DOHH2 (cell line): ENCODE results near the gene SLFN14.

Experiments
- H3F3A ChIP-seq: fragments of 200-600 bp; sonication (generic), shearing (Covaris generic); 2 replicates; pipeline ENCODE4 v1.6.0; 2016; ENCODE audit warnings: antibody characterized with exemption, mild to moderate bottlenecking; ENCODE audit not compliant: control insufficient read depth, insufficient read depth
- H3K27ac ChIP-seq: fragments of 200-600 bp; sonication (generic); 2 replicates; pipeline ENCODE4 v1.5.1; 2014; ENCODE audit warnings: low read depth, mild to moderate bottlenecking, low read length, moderate library complexity
- H3K27me3 ChIP-seq: fragments of 200-600 bp; sonication (generic); 2 replicates; pipeline ENCODE4 v1.6.1; 2014; ENCODE audit warnings: mild to moderate bottlenecking, low read length, mixed read lengths; ENCODE audit not compliant: control insufficient read depth
- H3K36me3 ChIP-seq: fragments of 200-600 bp; sonication (generic); 2 replicates; pipeline ENCODE4 v1.6.1; 2014; ENCODE audit warnings: mild to moderate bottlenecking, low read length, moderate library complexity, mixed read lengths; ENCODE audit not compliant: control insufficient read depth
- H3K4me1 ChIP-seq: fragments of 200-600 bp; sonication (generic); 2 replicates; pipeline ENCODE4 v1.6.1; 2014; ENCODE audit warnings: mild to moderate bottlenecking, low read length, mixed read lengths; ENCODE audit not compliant: control insufficient read depth
- H3K4me2 ChIP-seq: fragments of 200-600 bp; sonication (generic); 2 replicates; pipeline ENCODE4 v1.6.0; 2014; ENCODE audit warnings: mild to moderate bottlenecking, low read length, moderate library complexity
- H3K4me3 ChIP-seq: fragments of 200-600 bp; sonication (generic); 2 replicates; pipeline ENCODE4 v1.5.1; 2014; ENCODE audit warnings: mild to moderate bottlenecking, low read length, mixed read lengths
- H3K79me2 ChIP-seq: fragments of 200-600 bp; sonication (generic); 2 replicates; pipeline ENCODE4 v1.6.1; 2014; ENCODE audit warnings: mild to moderate bottlenecking, low read length, mixed read lengths; ENCODE audit not compliant: control insufficient read depth
- H3K9me2 ChIP-seq: fragments of 200-600 bp; sonication (generic); replicated peaks from 2 replicates; pipeline ENCODE4 v1.6.1; 2014; ENCODE audit warnings: mild to moderate bottlenecking, low read length, mixed read lengths; ENCODE audit not compliant: control insufficient read depth
- H3K9me3 ChIP-seq: fragments of 200-600 bp; sonication (generic); 2 replicates; pipeline ENCODE4 v1.6.1; 2014; ENCODE audit warnings: antibody characterized with exemption, low read length, mixed read lengths; ENCODE audit not compliant: control insufficient read depth, insufficient read depth
- H4K20me1 ChIP-seq: fragments of 200-600 bp; sonication (generic); 2 replicates; pipeline ENCODE4 v1.6.0; 2014; ENCODE audit warnings: low read depth, mild to moderate bottlenecking, antibody characterized with exemption, low read length, moderate library complexity; ENCODE audit not compliant: control insufficient read depth, insufficient read depth
- CTCF ChIP-seq: fragments of 200-600 bp; sonication (generic); IDR thresholded peaks from one replicate; pipeline ENCODE4 v1.5.1; 2014; ENCODE audit warnings: antibody characterized with exemption, mild to moderate bottlenecking, low read depth, low read length; ENCODE audit not compliant: poor library complexity, severe bottlenecking
- EZH2phosphoT487 ChIP-seq: fragments of 200-600 bp; sonication (generic); IDR thresholded peaks from 2 replicates; pipeline ENCODE4 v1.6.1; 2017; ENCODE audit warnings: borderline replicate concordance, mild to moderate bottlenecking, antibody characterized with exemption, low read length, moderate library complexity, mixed read lengths

SLFN14 gene

GRCh38 chr17:35540589-35541404 lies 19.8 kb downstream of the SLFN14 start:
- H3K36me3 ChIP-seq: no peaks in the 10 kb centered on the region
- no peak overlapping the region for H3K27ac ChIP-seq
- peaks cover 12% of the 10 kb centered on the region; the same call in 1 of the 2 replicates for H3K27me3 ChIP-seq
- no peaks in the 10 kb centered on the region for H3K4me1 ChIP-seq
- no peaks in the 10 kb centered on the region for H4K20me1 ChIP-seq
- H3K9me3 ChIP-seq: no peaks in the 10 kb centered on the region
- H3K4me3 ChIP-seq: peak overlapping the region; percentile 37; the same call in 1 of the 2 replicates
- TF ChIP-seq EZH2phosphoT487 (no peak), CTCF (no peak)
- no peaks in the 10 kb centered on the region for H3K9me2 ChIP-seq
- peak overlapping the region; percentile 48 for H3K4me2 ChIP-seq
- no peaks in the 10 kb centered on the region for H3F3A ChIP-seq
- H3K79me2 ChIP-seq: no peaks in the 10 kb centered on the region

- no peaks in the 10 kb centered on the region for H3K79me2 ChIP-seq
- no peaks in the 10 kb centered on the region for H3F3A ChIP-seq
- no peaks in the 10 kb centered on the region for H3K9me2 ChIP-seq
- peaks cover 12% of the 10 kb centered on the region; the same call in 1 of the 2 replicates for H3K27me3 ChIP-seq
- 0 out of 2 replicates have a peak overlapping the region, but pooled peaks have one; percentile 20 for H3K4me2 ChIP-seq
- H3K4me3 ChIP-seq: no peak overlapping the region
- H3K9me3 ChIP-seq: no peaks in the 10 kb centered on the region
- no peaks in the 10 kb centered on the region for H3K4me1 ChIP-seq
- H3K27ac ChIP-seq: no peak overlapping the region
- no peak for TF ChIP-seq EZH2phosphoT487
- TF ChIP-seq CTCF: no peak
- H4K20me1 ChIP-seq: no peaks in the 10 kb centered on the region
- no peaks in the 10 kb centered on the region for H3K36me3 ChIP-seq
Measured at GRCh38 chr17:35539659-35540026, 21.0 kb downstream of the SLFN14 start.

- Histone ChIP-seq H3K36me3 (no peaks in the 10 kb centered on the region), H3K9me2 (no peaks in the 10 kb centered on the region), H3K27ac (no peak within 1 kb of the TSS), H3K79me2 (no peaks in the 10 kb centered on the region), H3K27me3 (0 out of 2 replicates have a peak, but pooled peaks cover 8% of the 10 kb centered on the region), H3K9me3 (no peaks in the 10 kb centered on the region), H3F3A (no peaks in the 10 kb centered on the region), H3K4me3 (no peak within 1 kb of the TSS), H3K4me1 (peaks cover 6% of the 10 kb centered on the region), H3K4me2 (no peak within 1 kb of the TSS), H4K20me1 (no peaks in the 10 kb centered on the region)
- no peak for TF ChIP-seq EZH2phosphoT487
- no peak for TF ChIP-seq CTCF
Measured at GRCh38 chr17:35537601-35538141, 22.9 kb downstream of the SLFN14 start, which contains the start of gene SLFN12L. SLFN12L (minus strand) TSS chr17:35537678; CDS start chr17:35522364, 15,314 bp downstream.
